A549 (cell line): ENCODE measurements around the gene ARHGAP26.

Source experiments
- BHLHE40 ChIP-seq: IDR thresholded peaks from 2 replicates; pipeline ENCODE4 v1.6.1; 2012; ENCODE audit warnings: low read depth, low read length, inconsistent platforms
- POLR2A ChIP-seq: IDR thresholded peaks from 2 replicates; pipeline ENCODE4 v1.6.1; 2012; ENCODE audit warnings: mild to moderate bottlenecking, low read length
- TF ChIP-seq, protein P1 (sequence below): fragments of >200 bp; sonication (Bioruptor Twin); formaldehyde crosslinking; IDR thresholded peaks from 3 replicates; pipeline ENCODE4 v1.5.1; 2016

DNA sequence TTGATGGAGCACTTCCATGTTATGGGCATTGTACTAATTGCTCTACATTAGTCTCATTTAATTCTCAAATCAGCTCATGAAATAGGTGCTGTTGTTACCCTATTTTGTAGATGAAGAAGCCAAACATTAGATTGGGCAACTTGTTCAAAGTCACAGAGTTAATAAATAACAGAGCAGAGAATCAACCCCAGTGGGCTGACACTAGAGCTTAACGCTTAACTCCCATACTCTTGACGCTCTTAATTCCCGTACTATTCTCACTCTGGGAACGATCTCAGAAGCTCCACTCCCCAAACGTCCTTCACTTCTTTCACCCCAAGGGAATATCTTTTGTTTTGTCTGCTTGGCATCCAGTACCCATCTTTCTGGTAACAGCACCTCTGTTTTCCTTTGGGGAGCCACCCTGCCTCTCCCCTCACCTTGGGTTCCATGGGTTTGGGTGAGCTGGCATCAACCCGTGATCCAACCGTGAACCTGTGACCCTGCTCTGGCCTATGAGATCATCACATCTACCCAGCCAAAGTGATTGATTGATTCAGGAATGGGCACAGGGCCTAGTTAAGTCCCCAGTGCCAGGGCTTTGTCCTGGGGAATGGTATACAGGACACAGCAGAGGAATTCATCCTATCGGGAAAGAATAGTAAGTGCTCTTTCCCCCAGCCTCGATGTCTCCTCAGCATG lies 464.1 kb downstream of the ARHGAP26 start:
- TF ChIP-seq, protein P1, sequence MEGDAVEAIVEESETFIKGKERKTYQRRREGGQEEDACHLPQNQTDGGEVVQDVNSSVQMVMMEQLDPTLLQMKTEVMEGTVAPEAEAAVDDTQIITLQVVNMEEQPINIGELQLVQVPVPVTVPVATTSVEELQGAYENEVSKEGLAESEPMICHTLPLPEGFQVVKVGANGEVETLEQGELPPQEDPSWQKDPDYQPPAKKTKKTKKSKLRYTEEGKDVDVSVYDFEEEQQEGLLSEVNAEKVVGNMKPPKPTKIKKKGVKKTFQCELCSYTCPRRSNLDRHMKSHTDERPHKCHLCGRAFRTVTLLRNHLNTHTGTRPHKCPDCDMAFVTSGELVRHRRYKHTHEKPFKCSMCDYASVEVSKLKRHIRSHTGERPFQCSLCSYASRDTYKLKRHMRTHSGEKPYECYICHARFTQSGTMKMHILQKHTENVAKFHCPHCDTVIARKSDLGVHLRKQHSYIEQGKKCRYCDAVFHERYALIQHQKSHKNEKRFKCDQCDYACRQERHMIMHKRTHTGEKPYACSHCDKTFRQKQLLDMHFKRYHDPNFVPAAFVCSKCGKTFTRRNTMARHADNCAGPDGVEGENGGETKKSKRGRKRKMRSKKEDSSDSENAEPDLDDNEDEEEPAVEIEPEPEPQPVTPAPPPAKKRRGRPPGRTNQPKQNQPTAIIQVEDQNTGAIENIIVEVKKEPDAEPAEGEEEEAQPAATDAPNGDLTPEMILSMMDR = no peak
- TF ChIP-seq BHLHE40 (no peak), POLR2A (no peak)
